HepG2 (cell line): ENCODE data around the gene RGS6. TPM values are rescaled to one million over a fixed set of nuclear protein-coding genes. Genes with fewer than 3 reads are reported as not detected.

Source experiments
- CCAR2 ChIP-seq: fragments of 200-400 bp; formaldehyde crosslinking; optimal IDR thresholded peaks from 2 replicates; pipeline ENCODE3; 2018; ENCODE audit warnings: low read depth, mild to moderate bottlenecking, low read length, moderate library complexity
- FOXA1 ChIP-seq, 2 experiments: fragments of 450-650 bp in 1 of 2; sonication (generic) in 1 of 2; formaldehyde crosslinking in 1 of 2; IDR thresholded peaks; 2 replicates each; pipeline versions ENCODE4 v1.4.0 to v1.6.1; 2016 to 2020; ENCODE audit warnings: missing genetic modification reagents in 1 of 2
- NCOA1 ChIP-seq: sonication (generic); formaldehyde crosslinking; IDR thresholded peaks from 2 replicates; pipeline ENCODE4 v1.9.0; 2021; ENCODE audit warnings: missing genetic modification reagents
- SSRP1 ChIP-seq: IDR thresholded peaks from 2 replicates; pipeline ENCODE4 v1.6.1; 2016; ENCODE audit warnings: control low read depth
- ZNF234 ChIP-seq: sonication (generic); formaldehyde crosslinking; conservative IDR thresholded peaks from 2 replicates; pipeline ENCODE4 v1.5.1; 2020; ENCODE audit warnings: mild to moderate bottlenecking, missing genetic modification reagents
- polyA plus RNA-seq, 8 experiments: library from polyadenylated mRNA; depleted of rRNA in 3 of 8; stranded (reverse) in 7 of 8; unstranded in 1 of 8; fragments of >200 nt; fragmentation: Illumina TruSeq in 4 of 8; extraction: Trizol in 4 of 8; gene quantifications; 2 replicates each; pipeline versions ENCODE4 v1.2.1 to v1.2.3, GENCODE V29; 2011 to 2016; ENCODE audit warnings: low read depth in 4 of 8, missing spikeins in 1 of 8, mixed read lengths in 1 of 8; ENCODE audit not compliant: insufficient read depth in 1 of 8
- total RNA-seq, 5 experiments: library from RNA; depleted of rRNA; stranded (reverse); fragments of >200 nt; fragmentation: Illumina TruSeq; extraction: Trizol; gene quantifications; 2 replicates each; pipeline ENCODE4 v1.2.3, GENCODE V29; 2016; ENCODE audit warnings: low read depth in 1 of 5
- TF ChIP-seq, protein P1 (sequence below): sonication (generic); formaldehyde crosslinking; IDR thresholded peaks from 2 replicates; pipeline ENCODE4 v1.4.0; 2020; ENCODE audit warnings: missing genetic modification reagents, borderline replicate concordance
- TF ChIP-seq, protein P2 (sequence below): sonication (generic); formaldehyde crosslinking; IDR thresholded peaks from 2 replicates; pipeline ENCODE4 v1.4.0; 2020; ENCODE audit warnings: mild to moderate bottlenecking, missing genetic modification reagents
- TF ChIP-seq, protein P3 (sequence below): sonication (generic); formaldehyde crosslinking; conservative IDR thresholded peaks from 2 replicates; pipeline ENCODE4 v1.8.0; 2022; ENCODE audit warnings: low read depth, missing genetic modification reagents
- TF ChIP-seq, protein P4 (sequence below): sonication (generic); formaldehyde crosslinking; IDR thresholded peaks from 2 replicates; pipeline ENCODE4 v1.5.0; 2020; ENCODE audit warnings: mild to moderate bottlenecking, missing genetic modification reagents

The RGS6 gene
- total and polyA plus RNA-seq, 2 of the 13 experiments (the other 11 are each of a cell fraction or from before 2014, with no cell fraction given) = not detected

DNA sequence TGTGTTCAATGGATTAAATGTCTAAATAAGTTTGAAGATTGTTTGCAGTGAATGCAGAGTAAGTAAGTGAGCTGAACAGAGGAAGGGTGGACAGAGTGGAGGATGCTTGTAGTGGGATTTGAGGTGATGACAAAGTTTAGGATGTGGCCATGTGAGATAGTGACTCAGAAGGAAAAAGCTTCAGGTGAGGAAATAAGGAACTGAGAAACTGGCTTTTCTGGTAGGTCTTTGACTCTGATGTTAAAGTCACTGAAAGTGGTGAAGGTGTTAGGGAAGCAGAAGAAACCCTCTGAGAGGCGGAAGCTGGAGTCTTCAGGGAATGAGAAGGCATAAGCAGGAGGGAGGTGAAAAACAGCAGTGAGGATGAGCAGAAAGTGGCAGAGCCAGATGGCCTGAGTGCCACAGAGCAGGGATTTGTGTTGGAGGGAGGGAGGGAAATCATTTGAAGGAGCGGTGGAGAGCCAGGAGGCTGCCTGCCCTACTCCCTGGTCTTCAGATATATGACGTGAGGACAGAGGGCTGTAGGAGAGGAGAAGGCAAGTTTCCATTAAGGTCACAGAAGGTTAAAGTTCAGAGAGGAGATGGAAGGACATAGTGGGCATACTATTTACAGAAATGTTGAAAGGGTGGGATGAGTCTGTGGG, 24.8 kb downstream of the RGS6 start (continued):
- TF ChIP-seq, protein P1, sequence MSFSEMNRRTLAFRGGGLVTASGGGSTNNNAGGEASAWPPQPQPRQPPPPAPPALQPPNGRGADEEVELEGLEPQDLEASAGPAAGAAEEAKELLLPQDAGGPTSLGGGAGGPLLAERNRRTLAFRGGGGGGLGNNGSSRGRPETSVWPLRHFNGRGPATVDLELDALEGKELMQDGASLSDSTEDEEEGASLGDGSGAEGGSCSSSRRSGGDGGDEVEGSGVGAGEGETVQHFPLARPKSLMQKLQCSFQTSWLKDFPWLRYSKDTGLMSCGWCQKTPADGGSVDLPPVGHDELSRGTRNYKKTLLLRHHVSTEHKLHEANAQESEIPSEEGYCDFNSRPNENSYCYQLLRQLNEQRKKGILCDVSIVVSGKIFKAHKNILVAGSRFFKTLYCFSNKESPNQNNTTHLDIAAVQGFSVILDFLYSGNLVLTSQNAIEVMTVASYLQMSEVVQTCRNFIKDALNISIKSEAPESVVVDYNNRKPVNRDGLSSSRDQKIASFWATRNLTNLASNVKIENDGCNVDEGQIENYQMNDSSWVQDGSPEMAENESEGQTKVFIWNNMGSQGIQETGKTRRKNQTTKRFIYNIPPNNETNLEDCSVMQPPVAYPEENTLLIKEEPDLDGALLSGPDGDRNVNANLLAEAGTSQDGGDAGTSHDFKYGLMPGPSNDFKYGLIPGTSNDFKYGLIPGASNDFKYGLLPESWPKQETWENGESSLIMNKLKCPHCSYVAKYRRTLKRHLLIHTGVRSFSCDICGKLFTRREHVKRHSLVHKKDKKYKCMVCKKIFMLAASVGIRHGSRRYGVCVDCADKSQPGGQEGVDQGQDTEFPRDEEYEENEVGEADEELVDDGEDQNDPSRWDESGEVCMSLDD (CRISPR knock-in tag) = no peak
- TF ChIP-seq, protein P2, sequence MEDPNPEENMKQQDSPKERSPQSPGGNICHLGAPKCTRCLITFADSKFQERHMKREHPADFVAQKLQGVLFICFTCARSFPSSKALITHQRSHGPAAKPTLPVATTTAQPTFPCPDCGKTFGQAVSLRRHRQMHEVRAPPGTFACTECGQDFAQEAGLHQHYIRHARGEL (CRISPR knock-in tag) = no peak
- TF ChIP-seq NCOA1 (CRISPR knock-in tag) (no peak), SSRP1 (no peak), ZNF234 (CRISPR knock-in tag) (no peak), CCAR2 (no peak), FOXA1 (IDR thresholded peaks at IDR 0.05) (no peak), FOXA1 (CRISPR knock-in tag; IDR thresholded peaks at IDR 0.05) (no peak)
- TF ChIP-seq, protein P3, sequence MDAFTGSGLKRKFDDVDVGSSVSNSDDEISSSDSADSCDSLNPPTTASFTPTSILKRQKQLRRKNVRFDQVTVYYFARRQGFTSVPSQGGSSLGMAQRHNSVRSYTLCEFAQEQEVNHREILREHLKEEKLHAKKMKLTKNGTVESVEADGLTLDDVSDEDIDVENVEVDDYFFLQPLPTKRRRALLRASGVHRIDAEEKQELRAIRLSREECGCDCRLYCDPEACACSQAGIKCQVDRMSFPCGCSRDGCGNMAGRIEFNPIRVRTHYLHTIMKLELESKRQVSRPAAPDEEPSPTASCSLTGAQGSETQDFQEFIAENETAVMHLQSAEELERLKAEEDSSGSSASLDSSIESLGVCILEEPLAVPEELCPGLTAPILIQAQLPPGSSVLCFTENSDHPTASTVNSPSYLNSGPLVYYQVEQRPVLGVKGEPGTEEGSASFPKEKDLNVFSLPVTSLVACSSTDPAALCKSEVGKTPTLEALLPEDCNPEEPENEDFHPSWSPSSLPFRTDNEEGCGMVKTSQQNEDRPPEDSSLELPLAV (CRISPR knock-in tag) = no peak
- TF ChIP-seq, protein P4, sequence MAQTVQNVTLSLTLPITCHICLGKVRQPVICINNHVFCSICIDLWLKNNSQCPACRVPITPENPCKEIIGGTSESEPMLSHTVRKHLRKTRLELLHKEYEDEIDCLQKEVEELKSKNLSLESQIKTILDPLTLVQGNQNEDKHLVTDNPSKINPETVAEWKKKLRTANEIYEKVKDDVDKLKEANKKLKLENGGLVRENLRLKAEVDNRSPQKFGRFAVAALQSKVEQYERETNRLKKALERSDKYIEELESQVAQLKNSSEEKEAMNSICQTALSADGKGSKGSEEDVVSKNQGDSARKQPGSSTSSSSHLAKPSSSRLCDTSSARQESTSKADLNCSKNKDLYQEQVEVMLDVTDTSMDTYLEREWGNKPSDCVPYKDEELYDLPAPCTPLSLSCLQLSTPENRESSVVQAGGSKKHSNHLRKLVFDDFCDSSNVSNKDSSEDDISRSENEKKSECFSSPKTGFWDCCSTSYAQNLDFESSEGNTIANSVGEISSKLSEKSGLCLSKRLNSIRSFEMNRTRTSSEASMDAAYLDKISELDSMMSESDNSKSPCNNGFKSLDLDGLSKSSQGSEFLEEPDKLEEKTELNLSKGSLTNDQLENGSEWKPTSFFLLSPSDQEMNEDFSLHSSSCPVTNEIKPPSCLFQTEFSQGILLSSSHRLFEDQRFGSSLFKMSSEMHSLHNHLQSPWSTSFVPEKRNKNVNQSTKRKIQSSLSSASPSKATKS (CRISPR knock-in tag) = no peak
